AG20443 (cell line): ENCODE results near the gene FRAS1.
"Not testable (repeated sequence)": the region's sequence is repeated elsewhere in the genome, so short reads cannot be mapped to it uniquely, and the experiment has no call there.

ENCODE experiments used
- DNase-seq: peaks from one replicate; pipeline ENCODE4 v3.0.0; 2012; ENCODE audit warnings: low spot score, mixed read lengths

FRAS1 gene

DNA sequence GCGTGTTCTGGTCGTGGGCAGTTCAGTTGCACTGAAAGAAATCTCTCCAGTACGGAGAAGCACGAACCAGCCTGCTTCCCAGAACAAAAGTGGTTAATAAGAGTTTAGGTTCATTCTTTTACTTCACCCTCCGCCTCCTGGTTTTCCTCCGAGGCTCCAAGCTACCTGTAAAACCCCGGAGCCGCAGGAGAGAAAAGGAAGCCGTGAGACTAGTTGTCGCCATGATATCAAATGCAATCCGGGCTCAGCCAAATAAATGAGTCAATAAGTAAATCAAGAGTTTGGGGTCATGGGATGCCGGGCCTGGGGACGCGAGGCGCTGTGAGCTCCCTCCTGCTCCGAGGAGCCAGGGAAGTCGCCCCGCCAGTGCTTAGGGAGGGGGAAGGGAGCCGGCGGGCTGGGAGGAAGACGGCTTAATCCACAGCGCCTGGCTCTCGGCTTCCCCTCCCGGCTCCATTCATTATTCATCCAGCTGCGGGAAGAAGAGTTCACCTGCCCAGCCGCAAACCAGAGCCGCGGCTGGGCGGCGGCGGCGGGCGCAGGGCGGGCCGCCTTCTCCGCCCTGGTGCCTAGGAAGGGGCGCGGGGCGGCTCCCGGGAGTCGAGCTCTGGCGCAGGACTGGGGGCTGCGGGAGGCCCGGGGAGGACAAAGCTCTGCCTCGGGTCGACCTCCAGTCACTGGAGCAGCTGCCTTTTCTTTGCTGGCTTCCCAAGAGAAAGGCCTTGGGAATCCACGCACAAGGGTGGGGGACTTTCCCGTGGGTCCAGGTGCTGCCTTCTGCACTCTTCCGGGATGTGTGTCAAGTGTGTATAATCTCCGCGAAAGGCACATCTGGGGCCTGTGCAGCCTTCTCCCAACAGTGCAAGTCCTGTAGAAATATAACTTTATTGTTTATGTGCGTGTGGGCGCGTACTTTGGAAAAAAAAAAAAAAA lies 1.7 kb downstream of the FRAS1 start:
- DNase-seq: peak; percentile 69

DNA sequence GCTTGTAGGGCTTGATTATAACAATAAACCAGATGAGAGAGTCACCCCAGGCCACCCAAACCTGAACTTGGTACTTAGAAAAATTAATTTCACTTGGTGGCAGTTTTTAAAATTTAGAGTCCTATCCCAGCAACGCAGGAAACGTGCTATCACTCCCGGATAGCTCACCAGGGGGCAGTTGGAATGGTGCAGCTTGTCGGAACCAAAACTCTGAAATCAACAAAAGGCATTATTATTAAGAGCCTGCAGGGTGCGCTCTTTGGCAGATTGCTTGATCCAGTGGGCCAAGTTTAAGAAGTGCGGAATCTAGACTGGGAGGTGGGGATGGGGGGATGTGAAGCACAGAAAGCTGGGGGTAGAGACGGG lies 2.4 kb downstream of the FRAS1 start:
- peak; percentile 82 for DNase-seq

DNA sequence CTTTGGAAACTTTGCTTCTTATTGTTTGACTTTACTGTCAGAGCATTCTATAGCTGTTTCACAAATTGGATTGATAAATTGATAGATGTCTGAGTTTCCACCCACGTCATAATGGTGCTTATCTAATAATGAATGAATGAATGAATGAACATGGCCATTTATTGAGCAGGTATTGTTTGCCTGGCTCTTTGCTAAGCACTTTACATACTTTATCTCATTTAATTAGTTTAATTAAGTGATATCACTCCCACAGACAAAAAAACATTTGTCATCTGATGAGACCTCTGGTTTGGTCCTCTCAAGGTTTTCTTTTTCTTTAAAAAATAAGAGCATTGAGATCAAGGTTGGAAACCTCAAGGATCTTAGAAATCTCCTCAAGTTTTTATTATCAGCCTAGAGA lies 2.8 kb downstream of the FRAS1 start:
- no peak for DNase-seq

DNA sequence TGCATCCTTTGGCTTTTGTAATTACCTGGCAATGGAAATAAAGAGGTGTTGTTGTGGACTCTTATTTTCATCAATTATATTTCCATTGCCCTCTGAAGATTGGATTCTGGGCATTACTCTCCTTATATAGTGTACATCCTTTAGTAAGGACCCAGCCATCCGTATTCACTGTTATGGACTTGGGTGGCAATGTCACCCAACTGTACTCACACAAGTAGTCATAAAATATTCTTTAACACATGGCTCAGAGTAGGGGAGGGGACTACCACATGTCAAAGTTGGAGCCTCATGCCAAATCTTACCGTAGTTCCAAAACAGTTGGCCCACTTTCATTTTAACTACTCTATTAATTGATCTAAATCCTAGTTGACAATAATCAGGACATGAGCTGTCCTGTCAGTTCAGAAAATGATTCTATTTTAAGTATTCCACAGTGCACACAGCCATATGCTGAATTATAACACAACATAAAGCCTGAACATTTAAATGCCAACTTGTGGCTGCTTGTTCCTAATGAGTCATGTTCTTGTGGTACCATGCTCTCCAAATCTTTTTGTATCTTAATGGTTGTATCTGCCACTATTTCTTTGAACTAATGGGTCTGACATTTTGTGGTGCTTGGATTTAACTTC lies 4.9 kb downstream of the FRAS1 start:
- DNase-seq: no peak

DNA sequence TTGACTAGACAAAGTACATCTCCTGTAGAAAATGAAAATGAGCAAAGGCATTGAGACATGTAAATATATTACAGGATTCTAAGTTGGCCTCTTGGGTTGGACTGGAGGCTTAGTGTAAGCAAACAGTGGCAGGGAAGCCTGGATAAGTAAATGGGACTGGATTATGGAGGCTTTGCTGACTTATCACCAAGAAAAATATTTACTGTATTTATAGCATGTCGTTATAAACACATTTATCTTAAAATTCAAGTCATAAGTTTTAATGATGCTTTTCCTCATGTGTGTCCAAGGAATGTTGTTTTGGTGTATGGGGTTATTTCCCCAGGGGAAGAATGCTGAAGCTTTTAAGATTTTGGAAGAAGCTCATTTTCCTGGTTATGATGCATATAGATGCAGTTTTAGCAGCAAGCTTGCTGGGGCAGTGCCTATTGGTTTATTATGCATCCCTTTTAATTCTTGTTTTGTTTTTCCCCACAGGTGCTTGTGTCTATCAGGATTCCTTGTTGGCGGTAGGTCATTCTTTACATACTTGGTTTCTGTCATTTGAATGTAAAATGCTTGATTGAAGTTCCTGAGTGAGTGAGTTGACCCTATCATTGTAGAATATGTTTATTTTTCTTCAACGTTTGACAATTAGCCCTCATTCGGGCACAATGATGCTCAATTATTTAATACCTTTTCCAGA lies 8.5 kb downstream of the FRAS1 start:
- DNase-seq: no peak

DNA sequence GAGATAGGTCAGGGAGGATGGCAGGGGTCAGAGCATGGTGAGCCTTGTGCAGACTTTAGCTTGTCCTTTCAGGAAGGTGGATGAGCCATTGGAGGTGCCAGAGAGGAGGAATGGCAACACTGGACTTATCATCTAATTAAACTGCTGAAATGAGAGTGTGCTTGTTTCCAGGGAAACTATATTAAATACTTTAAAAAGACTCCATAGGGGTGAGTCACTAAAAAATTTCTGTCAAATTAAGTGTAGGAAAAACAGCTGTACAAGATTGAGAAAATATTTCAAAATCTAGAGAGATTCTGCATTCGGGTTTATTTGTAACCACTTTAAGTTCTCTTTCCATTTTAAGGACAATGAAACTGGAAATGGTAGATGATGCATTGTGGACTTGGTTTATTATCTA lies 11.4 kb downstream of the FRAS1 start:
- DNase-seq: peak; percentile 25

DNA sequence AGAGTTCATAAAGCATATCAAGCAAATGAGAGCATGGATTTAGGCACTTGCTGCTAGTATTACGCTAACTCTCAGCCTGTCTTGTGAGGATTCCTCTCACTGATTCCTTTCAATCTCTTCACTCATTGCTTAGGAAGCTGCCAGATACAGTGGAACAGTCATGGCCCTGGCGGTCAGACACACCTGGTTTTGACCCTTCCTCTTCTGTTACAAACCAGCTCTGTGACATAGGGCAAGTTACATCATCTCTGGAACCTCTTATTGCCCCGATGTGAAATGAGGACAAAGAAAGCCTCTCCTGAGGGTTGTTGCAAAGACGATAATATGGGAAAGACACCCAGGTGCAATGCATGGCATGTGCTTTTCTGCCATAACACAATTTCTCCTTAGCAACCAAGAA lies 12.2 kb downstream of the FRAS1 start:
- no peak for DNase-seq

DNA sequence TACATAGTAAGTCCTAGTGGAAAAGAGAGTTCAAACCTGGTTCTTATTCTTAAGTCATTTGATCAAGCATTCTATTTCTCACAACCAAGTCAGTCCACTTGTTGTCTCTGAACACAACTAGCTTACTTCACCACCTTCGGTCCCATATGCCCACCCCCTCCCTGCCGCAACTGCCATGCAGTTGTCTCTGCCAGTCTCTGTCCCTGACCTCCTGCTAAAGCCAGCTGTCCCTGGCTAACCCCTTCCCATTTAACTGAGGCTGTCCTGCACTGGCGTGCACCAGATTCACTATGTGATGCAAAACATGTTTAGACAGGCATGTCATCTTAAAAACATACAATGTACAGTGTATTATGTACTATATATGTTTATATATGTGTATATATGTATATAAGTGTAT lies 12.7 kb downstream of the FRAS1 start:
- DNase-seq: no peak

DNA sequence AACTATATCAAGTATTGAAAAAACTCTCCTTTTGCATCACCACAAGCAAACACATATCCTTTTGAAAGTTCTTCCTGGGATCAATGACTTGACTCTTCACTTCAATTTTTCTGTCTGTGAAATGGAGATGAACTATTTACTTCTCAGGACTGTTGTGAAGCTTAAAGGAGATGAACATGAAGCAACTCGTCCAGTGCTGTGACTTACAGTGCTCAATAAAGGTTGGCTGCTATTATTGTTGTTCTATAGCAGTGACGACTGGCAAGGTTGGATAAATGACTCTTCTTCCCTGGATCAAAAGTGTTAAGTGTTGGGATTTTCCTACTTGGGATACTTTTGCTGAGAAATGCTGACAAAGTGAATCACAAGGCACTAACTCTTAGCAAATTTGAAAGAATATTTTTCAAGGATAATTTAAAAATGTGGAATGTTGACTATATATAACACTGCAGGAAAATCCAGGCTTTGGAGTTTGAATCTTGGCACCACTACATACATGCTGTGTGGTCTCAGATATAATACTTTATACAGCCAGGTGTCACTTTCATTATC lies 13.7 kb downstream of the FRAS1 start:
- no peak for DNase-seq

DNA sequence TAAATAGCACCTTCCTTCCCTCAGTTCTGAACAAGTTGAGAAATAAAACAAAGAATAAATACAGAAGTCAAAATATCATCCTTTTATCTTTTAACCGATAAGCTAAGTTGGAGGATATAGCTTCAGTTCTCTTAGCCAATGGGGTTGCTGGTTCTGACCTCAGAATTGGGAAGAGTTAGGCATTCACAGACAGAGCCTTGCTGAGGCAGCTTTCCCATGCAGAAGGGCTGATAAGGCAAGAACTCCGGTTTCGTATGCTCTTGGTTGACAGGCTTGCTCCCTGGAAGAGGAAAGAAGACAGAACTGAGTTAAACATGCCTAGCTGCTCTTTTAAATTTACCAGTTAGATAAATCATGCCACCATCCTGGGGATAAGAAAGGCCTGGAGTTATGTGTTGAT lies 17.6 kb downstream of the FRAS1 start:
- DNase-seq: no peak

DNA sequence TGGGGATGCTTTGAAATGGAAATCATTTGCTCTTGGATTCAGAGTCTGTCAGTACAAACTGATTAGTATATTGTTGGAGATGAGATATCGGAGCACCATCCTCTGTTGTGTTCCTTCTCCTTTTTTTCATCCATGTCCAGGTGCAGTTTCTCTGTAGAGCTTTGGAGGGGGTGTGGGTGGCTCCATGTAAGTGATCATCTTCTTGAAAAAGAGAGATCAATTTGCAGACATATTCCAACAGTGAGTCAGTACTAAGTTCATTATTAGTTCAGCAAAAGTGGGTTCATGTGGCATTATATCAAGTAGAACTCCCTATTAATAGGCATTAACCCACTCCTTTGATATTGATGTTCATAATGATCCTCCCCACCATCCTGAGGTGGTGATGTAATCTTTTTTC lies 18.9 kb downstream of the FRAS1 start:
- no peak for DNase-seq

DNA sequence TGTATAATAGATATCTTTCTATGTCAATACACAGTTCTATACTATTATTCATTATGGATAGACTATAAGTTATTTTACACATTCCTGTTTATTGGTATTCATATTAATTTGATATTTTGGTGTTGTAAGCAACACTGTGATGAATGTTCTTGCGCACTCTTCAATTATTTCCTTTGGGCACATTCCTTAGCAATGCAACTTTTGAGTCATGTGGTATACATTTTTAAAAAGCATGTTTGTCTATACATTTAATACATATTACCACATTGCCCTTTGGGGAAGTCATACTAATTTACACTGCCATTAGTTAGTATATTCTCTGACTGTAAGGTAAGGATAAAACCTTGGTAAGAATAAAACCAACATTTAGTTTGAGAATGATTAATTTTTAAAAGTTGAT lies 21.0 kb downstream of the FRAS1 start:
- DNase-seq: no peak

DNA sequence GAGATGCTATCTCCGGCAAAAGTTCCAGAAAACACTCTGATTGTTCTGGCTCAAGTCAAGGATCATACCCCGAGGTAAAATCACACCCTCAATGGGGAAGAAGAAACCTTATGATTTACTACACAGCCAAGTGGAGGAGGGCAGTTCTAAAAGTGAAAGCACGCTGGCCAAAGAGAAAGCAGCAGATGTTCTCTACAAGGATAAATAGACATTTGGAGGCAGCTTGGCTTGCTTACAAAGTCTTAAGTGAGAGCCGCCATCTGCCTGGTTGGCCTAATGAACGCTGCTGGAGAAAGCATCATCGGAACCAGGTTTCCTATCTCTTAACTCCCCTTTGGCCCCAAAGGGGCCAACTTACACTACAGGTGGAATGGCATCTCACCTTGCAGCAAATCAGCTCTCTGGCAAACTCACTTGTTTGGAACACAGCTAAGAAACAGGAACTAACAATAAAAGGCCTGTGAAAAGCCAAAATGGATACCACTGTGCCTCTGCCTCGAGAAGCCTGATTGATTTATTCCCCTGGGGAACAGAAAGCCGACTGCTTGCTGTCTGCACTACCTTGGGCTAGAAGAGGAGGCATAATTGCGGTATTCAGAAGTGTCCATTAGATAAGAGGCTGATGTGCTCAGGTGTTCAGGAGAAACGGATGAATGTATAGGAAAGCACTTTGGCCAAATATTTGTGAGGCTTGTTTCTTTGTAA lies 22.8 kb downstream of the FRAS1 start:
- DNase-seq: no peak

DNA sequence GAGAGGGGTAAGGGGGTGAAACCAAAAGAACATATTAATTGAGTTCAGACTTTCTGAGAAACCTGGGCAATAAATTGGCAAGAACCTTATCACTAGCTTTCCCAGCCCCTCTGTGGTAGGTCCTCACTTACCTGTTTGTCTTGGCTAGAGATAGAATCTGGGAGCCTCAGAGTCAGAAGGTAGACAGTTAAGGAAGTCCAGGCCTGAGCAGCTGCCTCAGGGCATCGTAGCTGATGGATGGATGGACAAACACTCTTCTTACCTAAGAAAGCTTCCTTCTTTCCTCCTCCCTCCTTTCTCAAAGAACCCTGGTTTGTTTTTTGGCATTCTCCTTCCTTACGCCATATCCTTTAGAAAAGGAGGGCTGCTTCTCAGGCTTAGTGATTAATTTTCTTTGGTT lies 24.4 kb downstream of the FRAS1 start:
- DNase-seq: no peak

DNA sequence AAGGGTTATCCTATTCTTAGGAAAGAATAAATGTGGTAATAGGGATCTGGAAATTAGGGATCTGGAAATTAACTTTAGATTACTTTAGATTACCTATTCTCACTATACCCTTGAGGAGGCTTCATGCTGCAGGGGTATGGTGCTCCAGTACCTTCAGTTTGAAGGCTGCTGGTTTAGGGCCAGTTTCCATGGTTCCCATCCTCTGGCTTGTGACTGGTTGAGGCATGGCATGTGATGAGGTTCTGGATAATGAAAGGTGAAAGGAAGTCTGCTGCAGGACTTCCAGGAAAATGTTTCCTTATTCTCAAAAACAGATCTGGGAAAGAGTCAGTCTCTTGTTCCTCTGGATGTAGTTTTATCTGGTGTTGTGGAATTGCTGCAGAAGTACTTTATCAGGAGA lies 25.9 kb downstream of the FRAS1 start:
- DNase-seq: no peak

DNA sequence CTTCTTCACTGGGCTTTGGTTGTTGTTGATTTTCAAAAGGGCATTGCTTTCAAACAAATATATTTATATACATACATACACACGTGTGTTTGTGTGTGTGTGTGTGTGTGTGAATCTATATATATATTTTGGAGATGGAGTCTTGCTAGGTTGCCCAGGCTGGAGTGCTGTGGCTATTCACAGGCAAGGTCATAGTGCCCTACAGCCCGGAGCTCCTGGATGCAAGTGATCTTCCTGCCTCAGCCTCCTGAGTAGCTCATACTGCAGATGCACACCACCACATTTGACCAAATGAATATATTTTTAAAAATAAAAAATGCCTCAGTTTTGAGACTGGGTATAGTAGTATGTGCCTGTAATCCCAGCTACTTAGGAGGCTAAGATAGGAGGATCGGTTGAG lies 34.4 kb downstream of the FRAS1 start:
- no peak for DNase-seq

DNA sequence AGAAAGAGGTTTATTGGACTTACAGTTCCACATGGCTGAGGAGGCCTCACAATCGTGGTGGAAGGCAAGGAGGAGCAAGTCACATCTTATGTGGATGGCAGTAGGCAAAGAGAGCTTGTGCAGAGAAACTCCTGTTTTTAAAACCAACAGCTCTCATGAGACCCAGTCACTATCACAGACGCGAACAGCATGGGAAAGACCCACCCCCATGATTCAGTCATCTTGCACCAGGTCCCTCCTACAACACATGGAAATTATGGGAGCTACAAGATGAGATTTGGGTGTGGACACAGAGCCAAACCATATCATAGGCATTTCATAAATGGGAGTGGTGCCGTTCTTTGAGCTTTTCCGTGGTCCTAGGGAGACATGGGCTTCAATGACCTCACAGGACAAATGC lies 35.2 kb downstream of the FRAS1 start:
- not testable (repeated sequence) for DNase-seq

DNA sequence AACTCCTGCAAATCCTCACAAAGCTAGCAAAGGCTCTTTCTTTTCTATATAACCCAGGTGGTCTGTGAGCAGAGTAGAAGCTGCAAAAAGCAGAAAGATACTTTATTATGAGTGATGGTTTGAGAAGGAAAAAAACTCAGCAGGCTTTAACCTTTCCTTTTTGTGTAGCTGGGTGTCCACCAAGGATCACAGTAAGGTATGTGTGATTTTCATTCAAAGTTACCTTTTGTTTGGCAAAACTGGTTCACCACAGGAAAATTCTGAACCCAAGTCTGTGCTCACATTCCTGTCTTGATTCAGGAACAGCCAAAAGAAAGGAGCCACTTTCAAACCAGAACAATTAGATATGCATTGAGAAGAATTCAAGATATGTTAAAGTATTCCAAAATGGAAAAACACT lies 35.7 kb downstream of the FRAS1 start:
- no peak for DNase-seq

DNA sequence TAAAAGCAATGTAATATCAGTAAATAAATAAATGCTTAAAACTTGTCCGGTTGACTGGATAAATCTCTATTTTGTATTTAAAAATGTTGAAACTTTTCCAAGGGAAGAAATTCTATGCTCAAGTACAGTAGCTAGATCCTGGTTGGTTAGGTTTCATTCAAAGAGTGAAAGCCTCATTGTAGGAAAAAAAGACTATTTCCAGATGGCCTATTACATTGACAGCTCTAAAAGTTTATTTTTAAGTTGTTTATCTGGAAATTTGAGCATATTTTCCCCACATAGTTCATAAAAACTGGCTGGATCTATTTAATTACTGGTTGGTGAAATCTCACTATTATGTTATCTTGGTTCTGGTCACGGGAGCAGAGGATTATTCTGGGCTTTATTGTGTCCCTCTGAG lies 38.0 kb downstream of the FRAS1 start:
- DNase-seq: no peak

DNA sequence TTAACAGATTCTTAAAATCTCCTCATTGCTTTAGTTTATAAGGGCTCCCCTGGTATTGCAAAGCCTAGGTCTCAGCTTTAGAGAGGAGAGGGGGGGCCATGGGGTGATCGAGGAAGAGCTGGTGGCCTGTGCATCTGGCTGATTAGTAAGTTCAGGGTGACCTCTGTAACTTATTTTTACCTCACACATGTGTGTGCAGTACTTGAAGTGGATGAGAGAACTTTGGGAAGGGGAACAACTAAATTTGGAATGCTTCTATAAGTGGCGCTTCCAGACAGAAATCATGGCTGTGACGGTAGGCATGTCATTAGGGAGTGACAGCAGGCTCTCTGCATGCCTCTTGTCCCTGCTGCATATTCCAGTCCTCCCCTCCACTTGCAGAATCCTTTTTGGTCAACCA lies 41.9 kb downstream of the FRAS1 start:
- no peak for DNase-seq

DNA sequence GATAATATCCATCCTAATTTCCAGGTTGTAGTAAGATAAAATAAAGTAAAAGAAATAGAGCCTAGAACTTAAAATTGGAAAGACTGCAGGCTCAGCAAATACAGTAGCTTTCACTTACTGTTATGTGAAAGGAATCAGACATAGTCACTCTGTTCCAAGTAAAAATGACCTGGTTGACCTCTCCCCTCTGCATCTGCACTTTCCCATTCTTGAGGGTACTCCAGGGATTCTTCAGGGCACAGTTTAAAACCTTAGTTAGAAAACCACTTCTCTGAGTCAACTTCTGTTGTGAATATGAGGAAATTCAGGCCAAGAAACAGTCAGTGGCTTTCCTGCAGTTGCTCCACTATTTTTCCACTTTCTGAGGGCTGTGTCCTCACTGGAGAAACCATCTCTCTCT lies 42.9 kb downstream of the FRAS1 start:
- DNase-seq: peak; percentile 52

DNA sequence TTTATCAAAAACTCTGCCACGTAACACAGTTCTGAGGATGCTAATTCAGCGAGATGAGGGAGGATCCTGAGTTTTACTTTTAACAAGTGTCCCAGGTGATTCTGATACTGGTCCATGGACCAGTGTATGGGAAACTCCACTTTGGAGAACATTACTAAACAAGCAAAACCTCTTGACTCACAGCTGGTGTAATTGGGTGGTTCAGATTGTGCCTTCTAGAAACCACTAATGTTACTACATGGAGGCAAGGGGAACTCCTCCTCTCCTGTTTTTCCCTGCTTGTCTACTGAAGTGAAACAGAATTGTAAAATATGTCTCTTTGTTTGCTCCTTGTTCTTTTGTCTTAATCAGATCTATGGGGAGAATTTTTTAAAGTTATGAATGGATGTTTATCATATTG lies 62.6 kb downstream of the FRAS1 start:
- peak; percentile 41 for DNase-seq
